H1 (cell line): ENCODE data around the gene TMEM131L. TPM values are rescaled to one million over a fixed set of nuclear protein-coding genes. Genes with fewer than 3 reads are reported as not detected.
A peak's percentile ranks its signal among the peaks of the same experiment; 100 is the strongest.

Source experiments
- CTCF ChIA-PET: fragments of 300-600 bp; sonication (Branson Sonifier 250); formaldehyde crosslinking; loops from one replicate; lab custom pipeline; 2021; ENCODE audit not compliant: partially characterized antibody; lab: Charles Lee
- POLR2A ChIA-PET: fragments of 300-600 bp; sonication (Branson Sonifier 250); formaldehyde crosslinking; loops from one replicate; lab custom pipeline; 2021; ENCODE audit warnings: inconsistent platforms; ENCODE audit not compliant: partially characterized antibody; lab: Charles Lee
- DNase-seq, 2 experiments: peaks; one replicate each; pipeline versions ENCODE4 v3.0.0 to v3.0.0-alpha.2; 2010 to 2022; ENCODE audit warnings: low spot score in 2 of 2, low read depth in 1 of 2, mixed read lengths in 1 of 2
- FAIRE-seq: peaks from 2 replicates; lab custom pipeline; 2011; peaks lifted over from hg19 to GRCh38; lab: Jason Lieb, UNC
- H2AFZ ChIP-seq: 2 replicates; pipeline ENCODE4 v1.8.1; 2012; ENCODE audit warnings: low read length, inconsistent platforms
- H2AK5ac ChIP-seq: 2 replicates; pipeline ENCODE4 v1.6.1; 2013; ENCODE audit warnings: low read depth, low read length
- H2BK120ac ChIP-seq: replicated peaks from 2 replicates; pipeline ENCODE3; 2013; ENCODE audit warnings: low read depth, low read length, inconsistent platforms
- H2BK12ac ChIP-seq: 2 replicates; pipeline ENCODE4 v1.6.1; 2013; ENCODE audit warnings: low read depth, low read length
- H2BK15ac ChIP-seq: 2 replicates; pipeline ENCODE4 v1.6.1; 2013; ENCODE audit warnings: low read length
- H2BK20ac ChIP-seq: 2 replicates; pipeline ENCODE4 v1.6.1; 2013; ENCODE audit warnings: low read length
- H2BK5ac ChIP-seq: 2 replicates; pipeline ENCODE4 v1.6.1; 2013; ENCODE audit warnings: low read depth, low read length
- H3K14ac ChIP-seq: 2 replicates; pipeline ENCODE4 v1.6.1; 2013; ENCODE audit warnings: inconsistent platforms; ENCODE audit not compliant: insufficient read length
- H3K18ac ChIP-seq: 2 replicates; pipeline ENCODE4 v1.6.1; 2013; ENCODE audit warnings: low read length; ENCODE audit errors: extremely low read depth
- H3K23ac ChIP-seq: 2 replicates; pipeline ENCODE4 v1.6.1; 2013; ENCODE audit warnings: inconsistent platforms; ENCODE audit not compliant: insufficient read length
- H3K23me2 ChIP-seq: 2 replicates; pipeline ENCODE4 v1.6.1; 2013; ENCODE audit warnings: low read depth, low read length
- H3K27ac ChIP-seq: 2 replicates; pipeline ENCODE4 v1.6.1; 2011; ENCODE audit warnings: low read depth, low read length, inconsistent platforms
- H3K27me3 ChIP-seq, 4 experiments: replicated peaks in 1 of 4; 1 replicate in 1 of 4; 2 replicates in 3 of 4; pipeline versions ENCODE4 v1.6.1 to v1.8.1; 2011 to 2013; ENCODE audit warnings: low read length in 3 of 4, mild to moderate bottlenecking in 3 of 4, inconsistent platforms in 2 of 4, mixed read lengths in 2 of 4, moderate library complexity in 1 of 4; ENCODE audit not compliant: control insufficient read depth in 3 of 4, insufficient read depth in 3 of 4; ENCODE audit errors: extremely low read depth in 1 of 4
- H3K36me3 ChIP-seq, 4 experiments: 2 replicates each; pipeline versions ENCODE4 v1.6.1 to v1.8.1; 2011 to 2013; ENCODE audit warnings: mild to moderate bottlenecking in 4 of 4, low read length in 3 of 4, moderate library complexity in 2 of 4, control low read depth in 1 of 4, inconsistent platforms in 1 of 4; ENCODE audit not compliant: insufficient read depth in 4 of 4, control insufficient read depth in 2 of 4
- H3K4ac ChIP-seq: replicated peaks from 2 replicates; pipeline ENCODE3; 2013; ENCODE audit warnings: low read length, low read depth, mixed read lengths, inconsistent platforms; ENCODE audit not compliant: insufficient read length
- H3K4me1 ChIP-seq, 4 experiments: replicated peaks in 1 of 4; 1 replicate in 1 of 4; 2 replicates in 3 of 4; pipeline versions ENCODE4 v1.6.1 to v1.8.1; 2011 to 2013; ENCODE audit warnings: low read length in 3 of 4, inconsistent platforms in 2 of 4, mixed read lengths in 1 of 4; ENCODE audit not compliant: insufficient read depth in 4 of 4, control insufficient read depth in 3 of 4
- H3K4me2 ChIP-seq, 2 experiments: 2 replicates each; pipeline versions ENCODE4 v1.6.1 to v1.8.1; 2011 to 2013; ENCODE audit warnings: low read depth in 2 of 2, low read length in 2 of 2, control low read depth in 1 of 2, inconsistent platforms in 1 of 2, mild to moderate bottlenecking in 1 of 2; ENCODE audit not compliant: insufficient read depth in 1 of 2
- H3K4me3 ChIP-seq, 4 experiments: fragments of 200-600, 300-600 bp in 1 of 4; sonication (generic), shearing (Covaris generic), sonication (Bioruptor Twin) in 1 of 4; 2 replicates each; pipeline versions ENCODE4 v1.5.1 to v1.8.1; 2011 to 2016; ENCODE audit warnings: low read length in 4 of 4, low read depth in 3 of 4, control low read depth in 2 of 4, inconsistent platforms in 2 of 4, mild to moderate bottlenecking in 2 of 4, mixed read lengths in 1 of 4, moderate library complexity in 1 of 4; ENCODE audit not compliant: insufficient read depth in 2 of 4; ENCODE audit errors: extremely low read depth in 1 of 4
- H3K56ac ChIP-seq: replicated peaks from 2 replicates; pipeline ENCODE3; 2013; ENCODE audit warnings: low read depth, mild to moderate bottlenecking, mixed read lengths, low read length, inconsistent platforms; ENCODE audit not compliant: insufficient read length
- H3K79me1 ChIP-seq: 2 replicates; pipeline ENCODE4 v1.6.1; 2013; ENCODE audit warnings: low read depth, low read length, control low read depth
- H3K79me2 ChIP-seq, 2 experiments: 2 replicates each; pipeline versions ENCODE4 v1.6.1 to v1.8.1; 2012 to 2013; ENCODE audit warnings: low read length in 2 of 2, mild to moderate bottlenecking in 2 of 2, inconsistent platforms in 1 of 2; ENCODE audit not compliant: insufficient read depth in 2 of 2, control insufficient read depth in 1 of 2
- H3K9ac ChIP-seq, 4 experiments: replicated peaks in 1 of 4; 1 replicate in 1 of 4; 2 replicates in 3 of 4; pipeline versions ENCODE4 v1.6.1 to v1.8.1; 2011 to 2013; ENCODE audit warnings: low read depth in 3 of 4, low read length in 3 of 4, control low read depth in 2 of 4, mild to moderate bottlenecking in 2 of 4, moderate library complexity in 2 of 4, inconsistent platforms in 1 of 4; ENCODE audit errors: extremely low read depth in 1 of 4
- H3K9me3 ChIP-seq, 2 experiments: 2 replicates each; pipeline versions ENCODE4 v1.6.1 to v1.8.1; 2012 to 2013; ENCODE audit warnings: mild to moderate bottlenecking in 2 of 2, moderate library complexity in 2 of 2, control low read depth in 1 of 2, inconsistent platforms in 1 of 2, low read depth in 1 of 2, low read length in 1 of 2, mixed read lengths in 1 of 2; ENCODE audit not compliant: insufficient read depth in 2 of 2
- H4K20me1 ChIP-seq, 2 experiments: replicated peaks in 1 of 2; 2 replicates each; pipeline versions ENCODE3 to v1.8.1; 2011 to 2013; ENCODE audit warnings: inconsistent platforms in 2 of 2, low read length in 2 of 2, mild to moderate bottlenecking in 1 of 2; ENCODE audit not compliant: insufficient read depth in 2 of 2, control insufficient read depth in 1 of 2
- H4K5ac ChIP-seq: 2 replicates; pipeline ENCODE4 v1.6.1; 2013; ENCODE audit warnings: low read length, low read depth, mixed read lengths, inconsistent platforms; ENCODE audit not compliant: insufficient read length
- H4K8ac ChIP-seq: 2 replicates; pipeline ENCODE4 v1.8.0; 2013; ENCODE audit warnings: mild to moderate bottlenecking, moderate library complexity, low read length, inconsistent platforms; ENCODE audit not compliant: insufficient read depth; ENCODE audit errors: extremely low read depth
- H4K91ac ChIP-seq: replicated peaks from 2 replicates; pipeline ENCODE3; 2013; ENCODE audit warnings: low read length, mixed read lengths, inconsistent platforms; ENCODE audit not compliant: insufficient read length
- EGR1 ChIP-seq: IDR thresholded peaks from 2 replicates; pipeline ENCODE4 v1.6.1; 2011; ENCODE audit warnings: low read depth, low read length, borderline replicate concordance
- RAD21 ChIP-seq, 2 experiments: IDR thresholded peaks in 1 of 2; conservative IDR thresholded peaks in 1 of 2; 2 replicates each; pipeline ENCODE4 v1.6.1; 2011; ENCODE audit warnings: low read depth in 2 of 2, low read length in 2 of 2, improper control_type of control experiment in 1 of 2, inconsistent platforms in 1 of 2, mild to moderate bottlenecking in 1 of 2, moderate library complexity in 1 of 2
- TEAD4 ChIP-seq: IDR thresholded peaks from 2 replicates; pipeline ENCODE4 v1.6.1; 2012; ENCODE audit warnings: low read depth, low read length, inconsistent platforms, mixed read lengths
- WGBS, 2 experiments: shearing (Covaris generic) in 1 of 2; methylation state at CpG; one replicate each; pipeline versions ENCODE4 v1.1.6 to v1.1.7; 2013 to 2015; ENCODE audit warnings: low lambda C conversion rate in 2 of 2, mixed read lengths in 2 of 2, inconsistent platforms in 1 of 2, low coverage in 1 of 2, missing lambda C conversion rate in 1 of 2; ENCODE audit not compliant: insufficient replicate concordance in 2 of 2, insufficient coverage in 1 of 2, insufficient read length in 1 of 2; ENCODE audit errors: extremely low coverage in 1 of 2, missing lambda C conversion rate in 1 of 2; 5-methylcytosine and 5-hydroxymethylcytosine counted together
- polyA plus RNA-seq, 7 experiments: library from polyadenylated mRNA; depleted of rRNA in 3 of 7; stranded (reverse) in 5 of 7; unstranded in 2 of 7; fragments of >200 nt in 5 of 7; fragments of 200-250 nt in 2 of 7; gene quantifications; 1 replicate in 5 of 7; 2 replicates in 1 of 7; 4 replicates in 1 of 7; pipeline versions ENCODE4 v1.2.1 to v1.2.3, GENCODE V29; 2011 to 2013; ENCODE audit warnings: missing spikeins in 2 of 7, mixed read lengths in 2 of 7
- total RNA-seq: library from RNA; stranded (reverse); fragmentation: NEBNext Ultra II Directional; extraction: Animal tissue kit (Norgen Biotek cat#: 25700); gene quantifications from 2 replicates; pipeline ENCODE4 v1.2.1, GENCODE V29; 2021
- TF ChIP-seq, protein P1 (sequence below), 3 experiments: IDR thresholded peaks; 1 replicate in 2 of 3; 2 replicates in 1 of 3; pipeline versions ENCODE4 v1.5.1 to v1.6.1; 2011; ENCODE audit warnings: low read length in 3 of 3, mild to moderate bottlenecking in 3 of 3, inconsistent platforms in 2 of 3, low read depth in 1 of 3, moderate library complexity in 1 of 3; ENCODE audit not compliant: insufficient read depth in 1 of 3; ENCODE audit errors: control extremely low read depth in 1 of 3

Gene TMEM131L
- total and polyA plus RNA-seq, 2 of the 8 experiments (the other 6 are each of a cell fraction or from before 2014, with no cell fraction given), result 14.3 to 26.1 TPM

DNA sequence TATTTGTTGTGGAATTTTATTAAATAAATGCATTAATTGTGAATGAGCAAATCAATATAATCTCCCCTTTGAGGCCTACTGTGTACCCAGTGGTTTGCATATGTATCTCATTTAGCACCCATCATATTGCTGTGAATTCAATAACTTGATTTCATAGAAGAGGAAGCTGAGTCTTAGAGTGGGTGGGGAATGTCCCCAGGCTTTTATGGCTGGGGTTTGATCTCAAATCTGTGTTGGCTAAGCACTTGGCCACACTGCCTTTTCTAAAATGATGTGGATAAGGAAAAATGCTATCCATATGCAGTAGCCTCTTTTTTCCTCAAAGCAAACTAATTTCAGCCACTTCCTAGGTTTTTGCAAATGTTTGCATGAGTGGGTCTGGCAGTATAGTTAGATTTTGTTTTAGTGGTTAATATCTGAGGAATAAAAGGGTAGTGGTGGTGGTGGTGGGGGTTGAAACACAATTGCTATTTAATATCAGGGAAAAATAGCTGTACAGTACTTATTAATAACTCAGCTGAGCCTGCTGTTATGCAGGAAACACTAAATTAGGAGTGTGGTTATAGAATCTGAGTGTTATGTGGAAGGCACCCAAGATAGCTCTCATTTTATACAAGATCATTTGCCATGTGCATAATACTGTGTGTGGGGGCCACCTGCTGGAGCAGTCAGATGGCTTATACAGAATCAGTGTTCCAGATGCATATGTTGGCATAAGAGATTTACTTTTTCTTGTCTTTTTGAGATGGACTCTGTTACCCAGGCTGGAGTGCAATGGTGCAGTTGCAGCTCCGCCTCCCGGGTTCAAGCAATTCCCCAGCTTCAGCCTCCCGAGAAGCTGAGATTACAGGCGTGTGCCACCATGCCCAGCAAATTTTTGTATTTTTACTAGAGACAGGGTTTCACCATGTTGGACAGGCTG lies 108.0 kb downstream of the TMEM131L start:
- DNase-seq, result no peak

More for the DNA sequence above, 108.0 kb downstream of the TMEM131L start:
- no peak overlapping the region for H3K18ac ChIP-seq
- H2BK20ac ChIP-seq, result no peak overlapping the region
- peaks cover 3% of the 10 kb centered on the region; the same call in 1 of the 2 replicates for H3K79me1 ChIP-seq
- H3K9me3 ChIP-seq, result no peaks in the 10 kb centered on the region
- H2BK120ac ChIP-seq, result no peak overlapping the region
- no peak overlapping the region for H2BK5ac ChIP-seq
- no peak overlapping the region for H3K4ac ChIP-seq
- H3K36me3 ChIP-seq, result no peaks in the 10 kb centered on the region
- no peaks in the 10 kb centered on the region for H3K79me2 ChIP-seq
- ChIA-PET CTCF (interaction anchor here (0.6 to 1.9 kb wide), 18 partner anchors 11 to 447 kb away, joined by 3 to 11 read pairs (median 4); partner anchors contain the start of gene TMEM131L), POLR2A (interaction anchor here (1.1 kb wide), 1 partner anchor 232 kb away, joined by 3 read pairs; no protein-coding TSS in a partner anchor)
- 94% methylated on average over 4 of the region's 4 CpGs; no CpG with 5 or more reads in 1 of the 2 experiments for WGBS, 2 experiments
- H3K23ac ChIP-seq, result no peak overlapping the region
- no peak overlapping the region for H4K8ac ChIP-seq
- no peak overlapping the region for H3K14ac ChIP-seq
- H3K27me3 ChIP-seq, result no peaks in the 10 kb centered on the region
- H3K56ac ChIP-seq, result no peak overlapping the region
- no peak overlapping the region for H2AFZ ChIP-seq
- TF ChIP-seq RAD21 (IDR thresholded peaks at IDR 0.05 in 1 of 2, conservative IDR thresholded peaks at IDR 0.05 in 1 of 2; ENCODE audit: low read depth in 2 of 2, low read length in 2 of 2) (peak; percentile 45 to 59; a peak in 3 of 4 replicates), EGR1 (no peak), TEAD4 (no peak)
- TF ChIP-seq, protein P1, sequence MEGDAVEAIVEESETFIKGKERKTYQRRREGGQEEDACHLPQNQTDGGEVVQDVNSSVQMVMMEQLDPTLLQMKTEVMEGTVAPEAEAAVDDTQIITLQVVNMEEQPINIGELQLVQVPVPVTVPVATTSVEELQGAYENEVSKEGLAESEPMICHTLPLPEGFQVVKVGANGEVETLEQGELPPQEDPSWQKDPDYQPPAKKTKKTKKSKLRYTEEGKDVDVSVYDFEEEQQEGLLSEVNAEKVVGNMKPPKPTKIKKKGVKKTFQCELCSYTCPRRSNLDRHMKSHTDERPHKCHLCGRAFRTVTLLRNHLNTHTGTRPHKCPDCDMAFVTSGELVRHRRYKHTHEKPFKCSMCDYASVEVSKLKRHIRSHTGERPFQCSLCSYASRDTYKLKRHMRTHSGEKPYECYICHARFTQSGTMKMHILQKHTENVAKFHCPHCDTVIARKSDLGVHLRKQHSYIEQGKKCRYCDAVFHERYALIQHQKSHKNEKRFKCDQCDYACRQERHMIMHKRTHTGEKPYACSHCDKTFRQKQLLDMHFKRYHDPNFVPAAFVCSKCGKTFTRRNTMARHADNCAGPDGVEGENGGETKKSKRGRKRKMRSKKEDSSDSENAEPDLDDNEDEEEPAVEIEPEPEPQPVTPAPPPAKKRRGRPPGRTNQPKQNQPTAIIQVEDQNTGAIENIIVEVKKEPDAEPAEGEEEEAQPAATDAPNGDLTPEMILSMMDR (IDR thresholded peaks at IDR 0.05; ENCODE audit: control extremely low read depth in 1 of 3, insufficient read depth in 1 of 3, low read depth in 1 of 3, low read length in 3 of 3), result peak in 2 of 3 experiments; percentile 4 to 12; a peak in 2 of 4 replicates
- no peak overlapping the region for H2BK15ac ChIP-seq
- no peak overlapping the region for H2AK5ac ChIP-seq
- H2BK12ac ChIP-seq, result no peak overlapping the region
- H3K4me1 ChIP-seq, result no peaks in the 10 kb centered on the region
- no peak overlapping the region for H3K9ac ChIP-seq
- H3K27ac ChIP-seq, result no peak overlapping the region
- no peaks in the 10 kb centered on the region for H4K20me1 ChIP-seq
- no peak overlapping the region for H4K91ac ChIP-seq
- H4K5ac ChIP-seq, result no peak overlapping the region
- H3K23me2 ChIP-seq, result no peaks in the 10 kb centered on the region; the same call in 1 of the 2 replicates
- H3K4me3 ChIP-seq, result no peak overlapping the region
- FAIRE-seq, result no peak
- no peak overlapping the region for H3K4me2 ChIP-seq
